Fibroblast of lung (primary cell): Measurements from ENCODE around the gene UBN2. TPM values are rescaled to one million over a fixed set of nuclear protein-coding genes. Genes with fewer than 3 reads are reported as not detected.

Source experiments
- DNase-seq, 2 donors: peaks; one replicate each; pipeline versions ENCODE4 v3.0.0 to v3.0.0-alpha.2; 2010; ENCODE audit warnings: low read depth in 2 of 2
- H2AFZ ChIP-seq: 2 replicates; pipeline ENCODE4 v1.5.1; 2012; ENCODE audit warnings: low read length, control low read depth, inconsistent platforms
- H3K27ac ChIP-seq: 2 replicates; pipeline ENCODE4 v1.5.1; 2011; ENCODE audit warnings: low read length, control low read depth; ENCODE audit not compliant: insufficient read depth
- H3K27me3 ChIP-seq: 2 replicates; pipeline ENCODE4 v1.5.1; 2011; ENCODE audit warnings: mild to moderate bottlenecking, low read length; ENCODE audit not compliant: control insufficient read depth, insufficient read depth
- H3K36me3 ChIP-seq: 2 replicates; pipeline ENCODE4 v1.5.1; 2011; ENCODE audit warnings: low read length; ENCODE audit not compliant: control insufficient read depth, insufficient read depth
- H3K4me1 ChIP-seq: 2 replicates; pipeline ENCODE4 v1.5.1; 2011; ENCODE audit warnings: low read length; ENCODE audit not compliant: control insufficient read depth, insufficient read depth; ENCODE audit errors: extremely low read depth
- H3K4me2 ChIP-seq: 2 replicates; pipeline ENCODE4 v1.5.1; 2011; ENCODE audit warnings: low read length, control low read depth; ENCODE audit not compliant: insufficient read depth; ENCODE audit errors: extremely low read depth
- H3K4me3 ChIP-seq, 4 experiments: fragments of 200-600 bp in 1 of 4; sonication (generic) in 1 of 4; replicated peaks in 1 of 4; 2 replicates each; pipeline ENCODE4 v1.5.1; 2011 to 2016; ENCODE audit warnings: low read length in 4 of 4, low read depth in 3 of 4, mild to moderate bottlenecking in 3 of 4, control low read depth in 2 of 4, inconsistent platforms in 1 of 4, mixed read lengths in 1 of 4; ENCODE audit not compliant: insufficient read depth in 1 of 4; ENCODE audit errors: control extremely low read depth in 1 of 4
- H3K79me2 ChIP-seq: 2 replicates; pipeline ENCODE4 v1.5.1; 2012; ENCODE audit warnings: mild to moderate bottlenecking, low read length, inconsistent platforms; ENCODE audit not compliant: control insufficient read depth, insufficient read depth
- H3K9ac ChIP-seq: 2 replicates; pipeline ENCODE4 v1.5.1; 2011; ENCODE audit warnings: mild to moderate bottlenecking, low read length, control low read depth; ENCODE audit not compliant: insufficient read depth
- H3K9me3 ChIP-seq: 2 replicates; pipeline ENCODE4 v1.5.1; 2012; ENCODE audit warnings: low read depth, low read length; ENCODE audit not compliant: control insufficient read depth, insufficient read depth
- H4K20me1 ChIP-seq: 2 replicates; pipeline ENCODE4 v1.5.1; 2011; ENCODE audit warnings: low read length; ENCODE audit not compliant: control insufficient read depth, insufficient read depth; ENCODE audit errors: extremely low read depth
- EZH2 ChIP-seq: IDR thresholded peaks from 2 replicates; pipeline ENCODE4 v1.5.1; 2012; ENCODE audit warnings: low read length, control low read depth, mild to moderate bottlenecking; ENCODE audit errors: missing control alignments
- polyA plus RNA-seq, 2 donors: library from polyadenylated mRNA; depleted of rRNA in 1 of 2; stranded (reverse) in 1 of 2; unstranded in 1 of 2; fragments of >200 nt; gene quantifications; 2 replicates each; pipeline ENCODE4 v1.2.1, GENCODE V29; 2011 to 2012; ENCODE audit warnings: missing spikeins in 1 of 2
- total RNA-seq: library from RNA; depleted of rRNA; stranded (reverse); fragments of >200 nt; gene quantifications from 2 replicates; pipeline ENCODE4 v1.2.1, GENCODE V29; 2014
- TF ChIP-seq, protein P1 (sequence below), 2 donors: IDR thresholded peaks in 1 of 2; conservative IDR thresholded peaks in 1 of 2; 1 replicate in 1 of 2; 2 replicates in 1 of 2; pipeline ENCODE4 v1.5.1; 2011 to 2012; ENCODE audit warnings: low read length in 2 of 2, control low read depth in 1 of 2, inconsistent platforms in 1 of 2, low read depth in 1 of 2, mild to moderate bottlenecking in 1 of 2

UBN2 gene
- total and polyA plus RNA-seq, 2 donors (not counting 1 experiment from before 2014, with no cell fraction given): 2.2 to 5.9 TPM

GRCh38 chr7:139294241-139294640, 63.2 kb downstream of the UBN2 start:
- no peak for TF ChIP-seq EZH2
- TF ChIP-seq, protein P1, sequence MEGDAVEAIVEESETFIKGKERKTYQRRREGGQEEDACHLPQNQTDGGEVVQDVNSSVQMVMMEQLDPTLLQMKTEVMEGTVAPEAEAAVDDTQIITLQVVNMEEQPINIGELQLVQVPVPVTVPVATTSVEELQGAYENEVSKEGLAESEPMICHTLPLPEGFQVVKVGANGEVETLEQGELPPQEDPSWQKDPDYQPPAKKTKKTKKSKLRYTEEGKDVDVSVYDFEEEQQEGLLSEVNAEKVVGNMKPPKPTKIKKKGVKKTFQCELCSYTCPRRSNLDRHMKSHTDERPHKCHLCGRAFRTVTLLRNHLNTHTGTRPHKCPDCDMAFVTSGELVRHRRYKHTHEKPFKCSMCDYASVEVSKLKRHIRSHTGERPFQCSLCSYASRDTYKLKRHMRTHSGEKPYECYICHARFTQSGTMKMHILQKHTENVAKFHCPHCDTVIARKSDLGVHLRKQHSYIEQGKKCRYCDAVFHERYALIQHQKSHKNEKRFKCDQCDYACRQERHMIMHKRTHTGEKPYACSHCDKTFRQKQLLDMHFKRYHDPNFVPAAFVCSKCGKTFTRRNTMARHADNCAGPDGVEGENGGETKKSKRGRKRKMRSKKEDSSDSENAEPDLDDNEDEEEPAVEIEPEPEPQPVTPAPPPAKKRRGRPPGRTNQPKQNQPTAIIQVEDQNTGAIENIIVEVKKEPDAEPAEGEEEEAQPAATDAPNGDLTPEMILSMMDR (conservative IDR thresholded peaks at IDR 0.05 in 1 of 2, IDR thresholded peaks at IDR 0.05 in 1 of 2; ENCODE audit: low read depth in 1 of 2, low read length in 2 of 2): no peak
- Histone ChIP-seq H3K27me3 (no peaks in the 10 kb centered on the region), H3K9ac (no peak overlapping the region), H3K4me2 (no peak overlapping the region), H3K79me2 (no peaks in the 10 kb centered on the region), H2AFZ (no peak overlapping the region), H4K20me1 (no peaks in the 10 kb centered on the region), H3K4me3 (no peak overlapping the region), H3K9me3 (no peaks in the 10 kb centered on the region), H3K27ac (no peak overlapping the region), H3K4me1 (no peaks in the 10 kb centered on the region), H3K36me3 (no peaks in the 10 kb centered on the region)
- no peak for DNase-seq

- no peak overlapping the region for H3K9ac ChIP-seq
- no peak overlapping the region for H3K27ac ChIP-seq
- no peak overlapping the region for H3K4me3 ChIP-seq
- no peaks in the 10 kb centered on the region for H3K36me3 ChIP-seq
- no peak overlapping the region for H3K4me2 ChIP-seq
- no peak for DNase-seq
- no peak for TF ChIP-seq EZH2
- TF ChIP-seq, protein P1 (conservative IDR thresholded peaks at IDR 0.05 in 1 of 2, IDR thresholded peaks at IDR 0.05 in 1 of 2; ENCODE audit: low read depth in 1 of 2, low read length in 2 of 2): no peak
- H4K20me1 ChIP-seq: no peaks in the 10 kb centered on the region
- no peaks in the 10 kb centered on the region for H3K79me2 ChIP-seq
- no peaks in the 10 kb centered on the region for H3K9me3 ChIP-seq
- H3K4me1 ChIP-seq: no peaks in the 10 kb centered on the region
- H3K27me3 ChIP-seq: no peaks in the 10 kb centered on the region
- no peak overlapping the region for H2AFZ ChIP-seq
Measured at GRCh38 chr7:139294951-139295575, 64.0 kb downstream of the UBN2 start.

GRCh38 chr7:139297795-139298194, 66.8 kb downstream of the UBN2 start:
- no peaks in the 10 kb centered on the region for H3K36me3 ChIP-seq
- H2AFZ ChIP-seq: no peak overlapping the region
- no peak overlapping the region for H3K27ac ChIP-seq
- H3K4me2 ChIP-seq: no peak overlapping the region
- H3K9me3 ChIP-seq: no peaks in the 10 kb centered on the region
- no peaks in the 10 kb centered on the region for H3K4me1 ChIP-seq
- DNase-seq: no peak
- H3K79me2 ChIP-seq: no peaks in the 10 kb centered on the region
- H4K20me1 ChIP-seq: no peaks in the 10 kb centered on the region
- H3K27me3 ChIP-seq: no peaks in the 10 kb centered on the region
- TF ChIP-seq, protein P1 (conservative IDR thresholded peaks at IDR 0.05 in 1 of 2, IDR thresholded peaks at IDR 0.05 in 1 of 2; ENCODE audit: low read depth in 1 of 2, low read length in 2 of 2): no peak
- no peak for TF ChIP-seq EZH2
- no peak overlapping the region for H3K9ac ChIP-seq
- H3K4me3 ChIP-seq: no peak overlapping the region
